Muscle layer of colon (tissue), 2 donors: ENCODE measurements around the gene NELL2.

Source experiments
- H3K27ac ChIP-seq: one replicate; pipeline ENCODE4 v1.7.0; 2013; ENCODE audit warnings: low read depth, mild to moderate bottlenecking, low read length, moderate library complexity
- H3K27me3 ChIP-seq, 2 donors: one replicate each; pipeline ENCODE4 v1.7.0; 2013; ENCODE audit warnings: low read length in 2 of 2, mild to moderate bottlenecking in 2 of 2; ENCODE audit not compliant: insufficient read depth in 2 of 2, control insufficient read depth in 1 of 2
- H3K36me3 ChIP-seq: one replicate; pipeline ENCODE4 v1.7.0; 2013; ENCODE audit warnings: mild to moderate bottlenecking, low read length; ENCODE audit not compliant: insufficient read depth
- H3K4me1 ChIP-seq: one replicate; pipeline ENCODE4 v1.7.0; 2013; ENCODE audit warnings: mild to moderate bottlenecking, low read length; ENCODE audit not compliant: insufficient read depth
- H3K4me3 ChIP-seq, 2 donors: one replicate each; pipeline ENCODE4 v1.7.0; 2013; ENCODE audit warnings: low read length in 2 of 2, low read depth in 1 of 2, mild to moderate bottlenecking in 1 of 2, moderate library complexity in 1 of 2
- H3K9ac ChIP-seq: one replicate; pipeline ENCODE4 v1.7.0; 2013; ENCODE audit warnings: low read length
- H3K9me3 ChIP-seq: one replicate; pipeline ENCODE4 v1.7.0; 2013; ENCODE audit warnings: mild to moderate bottlenecking, low read length
- donor health status: abdominal sarcoma.
- donor health status: Adenocarcinoma of cecum.

NELL2 gene

GRCh38 chr12:44677724-44678123 is 198.4 kb downstream of the NELL2 start:
- H3K9me3 ChIP-seq, result no peaks in the 10 kb centered on the region
- no peaks in the 10 kb centered on the region for H3K4me1 ChIP-seq
- no peak overlapping the region for H3K4me3 ChIP-seq
- no peak overlapping the region for H3K27ac ChIP-seq
- no peak overlapping the region for H3K9ac ChIP-seq
- no peaks in the 10 kb centered on the region for H3K27me3 ChIP-seq
- H3K36me3 ChIP-seq, result no peaks in the 10 kb centered on the region

DNA sequence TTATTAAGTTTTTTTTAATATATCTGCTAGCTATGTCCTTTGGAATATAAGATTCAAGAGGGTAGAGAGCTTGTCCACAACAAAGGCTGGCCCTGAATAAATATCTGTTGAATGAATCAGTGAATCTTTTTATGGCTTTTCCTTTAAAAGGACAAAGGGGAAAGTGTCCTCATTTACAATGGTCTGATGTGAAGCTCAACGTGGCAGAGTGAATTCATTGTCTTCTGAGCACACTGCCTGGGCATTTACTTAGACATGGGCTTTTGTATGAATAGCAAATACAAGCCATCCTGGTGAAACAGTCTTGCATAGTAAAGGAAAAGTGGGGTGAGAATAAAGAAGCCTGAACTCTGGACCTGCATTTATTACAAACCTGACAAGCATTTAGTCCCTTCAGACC is 201.2 kb downstream of the NELL2 start:
- Histone ChIP-seq H3K9me3 (no peaks in the 10 kb centered on the region), H3K4me3 (no peak overlapping the region), H3K4me1 (no peaks in the 10 kb centered on the region), H3K36me3 (no peaks in the 10 kb centered on the region), H3K27ac (no peak overlapping the region), H3K9ac (no peak overlapping the region), H3K27me3 (no peaks in the 10 kb centered on the region)

DNA sequence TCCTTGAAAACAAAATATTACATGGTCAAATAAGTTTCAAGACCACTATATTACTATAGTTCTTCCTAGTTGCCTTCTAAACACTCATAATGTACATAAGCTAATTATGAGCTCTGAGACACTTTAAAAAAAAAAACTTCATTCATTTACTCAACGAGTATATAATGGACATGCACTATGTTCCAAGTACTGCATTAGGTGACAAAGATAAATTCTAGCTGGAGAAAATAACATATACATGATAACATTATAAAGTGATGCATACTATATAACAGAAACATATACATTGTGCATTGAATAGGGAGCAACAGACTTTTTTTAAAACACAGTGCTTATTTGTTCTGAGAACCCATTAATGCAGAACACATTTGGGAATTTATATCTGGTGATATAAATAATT is 202.3 kb downstream of the NELL2 start:
- no peaks in the 10 kb centered on the region for H3K9me3 ChIP-seq
- no peaks in the 10 kb centered on the region for H3K4me1 ChIP-seq
- H3K4me3 ChIP-seq, result no peak overlapping the region
- H3K27me3 ChIP-seq, result no peaks in the 10 kb centered on the region
- no peak overlapping the region for H3K9ac ChIP-seq
- H3K27ac ChIP-seq, result no peak overlapping the region
- H3K36me3 ChIP-seq, result no peaks in the 10 kb centered on the region

DNA sequence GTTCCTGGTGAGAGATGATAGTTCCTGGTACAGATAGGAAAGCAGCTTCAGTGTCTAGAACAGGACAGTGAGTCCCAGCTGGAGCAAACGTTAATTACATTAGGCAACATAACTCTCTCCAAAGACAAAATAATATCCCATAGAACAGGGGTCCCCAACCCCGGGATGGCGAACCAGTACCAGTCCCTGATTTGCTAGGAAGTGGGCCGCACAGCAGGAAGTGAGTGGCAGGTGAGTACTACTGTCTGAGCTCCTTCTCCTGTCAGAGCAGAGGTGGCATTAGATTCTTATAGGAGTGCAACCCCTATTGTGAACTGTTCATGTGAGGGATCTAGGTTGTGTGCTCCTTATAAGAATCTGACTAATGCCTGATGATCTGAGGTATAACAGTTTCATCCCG is 204.1 kb downstream of the NELL2 start:
- H3K27me3 ChIP-seq, result no peaks in the 10 kb centered on the region
- no peaks in the 10 kb centered on the region for H3K36me3 ChIP-seq
- H3K4me3 ChIP-seq, result no peak overlapping the region
- no peaks in the 10 kb centered on the region for H3K4me1 ChIP-seq
- H3K9ac ChIP-seq, result no peak overlapping the region
- H3K9me3 ChIP-seq, result no peaks in the 10 kb centered on the region
- no peak overlapping the region for H3K27ac ChIP-seq

DNA sequence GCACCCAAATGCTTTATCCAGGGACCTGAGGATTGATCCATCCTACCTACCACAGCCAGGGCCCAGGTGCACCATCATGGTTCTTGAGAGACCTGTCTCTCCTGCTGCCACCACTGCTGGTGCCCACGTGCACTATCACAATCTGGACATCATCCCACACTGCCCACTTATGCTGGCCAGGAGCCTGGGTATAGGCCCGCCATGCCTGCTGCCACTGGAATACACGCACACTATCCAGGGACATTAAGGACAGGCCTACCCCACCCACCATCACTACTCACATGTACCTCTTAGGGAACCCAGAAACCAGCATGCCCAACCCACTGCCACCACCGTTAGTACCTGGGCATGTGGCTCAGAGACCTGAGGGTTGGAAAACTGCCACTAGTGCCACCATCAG is 207.7 kb downstream of the NELL2 start:
- Histone ChIP-seq H3K4me3 (no peak overlapping the region), H3K27me3 (no peaks in the 10 kb centered on the region), H3K9ac (no peak overlapping the region), H3K4me1 (no peaks in the 10 kb centered on the region), H3K9me3 (no peaks in the 10 kb centered on the region), H3K27ac (no peak overlapping the region), H3K36me3 (no peaks in the 10 kb centered on the region)

- H3K9me3 ChIP-seq, result no peaks in the 10 kb centered on the region
- no peaks in the 10 kb centered on the region for H3K27me3 ChIP-seq
- H3K9ac ChIP-seq, result no peak overlapping the region
- no peaks in the 10 kb centered on the region for H3K4me1 ChIP-seq
- no peak overlapping the region for H3K27ac ChIP-seq
- H3K4me3 ChIP-seq, result no peak overlapping the region
- no peaks in the 10 kb centered on the region for H3K36me3 ChIP-seq
These were observed 208.7 kb downstream of the NELL2 start for GRCh38 chr12:44667461-44667860.

DNA sequence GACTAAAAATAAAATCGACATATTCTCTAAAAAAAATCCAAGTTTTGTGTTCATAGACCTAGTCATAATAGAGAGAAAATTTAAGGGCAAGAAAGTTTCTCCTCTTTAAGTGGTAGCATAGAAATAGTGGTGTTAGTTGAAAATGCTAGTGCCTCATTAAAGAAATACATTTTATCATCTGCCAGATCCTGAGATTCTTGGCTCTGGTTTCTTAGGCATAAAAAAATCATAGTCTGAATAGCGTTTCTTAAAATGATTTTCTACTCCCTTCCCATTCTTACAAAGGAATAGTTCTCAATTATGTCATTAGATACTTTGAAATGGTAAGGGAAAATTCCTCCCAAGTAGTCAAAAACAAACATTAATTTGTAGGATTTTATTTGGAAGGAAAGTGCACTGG is 212.8 kb downstream of the NELL2 start:
- Histone ChIP-seq H3K4me1 (no peaks in the 10 kb centered on the region), H3K27me3 (no peaks in the 10 kb centered on the region), H3K9me3 (no peaks in the 10 kb centered on the region), H3K9ac (no peak overlapping the region), H3K36me3 (no peaks in the 10 kb centered on the region), H3K27ac (no peak overlapping the region), H3K4me3 (no peak overlapping the region)

DNA sequence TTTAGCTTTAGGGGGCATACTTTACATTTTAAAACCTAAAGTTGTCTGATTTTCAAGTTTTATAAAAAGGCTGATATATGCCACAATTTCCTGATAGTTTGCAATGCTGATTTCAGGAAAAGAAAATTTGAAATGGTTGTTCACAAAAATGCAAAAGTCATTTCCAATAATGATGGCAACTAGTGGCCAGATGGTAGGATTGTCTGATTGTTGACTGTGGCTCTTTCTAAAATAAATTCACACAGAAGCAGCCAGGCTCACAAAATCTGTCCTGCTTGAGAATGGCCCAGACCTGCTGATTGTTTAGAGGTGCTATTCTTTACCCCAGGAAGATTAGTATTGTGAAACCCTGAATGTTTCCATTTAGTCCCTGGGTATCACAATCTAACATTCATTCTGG is 220.3 kb downstream of the NELL2 start:
- no peaks in the 10 kb centered on the region for H3K36me3 ChIP-seq
- H3K27ac ChIP-seq, result no peak overlapping the region
- H3K4me1 ChIP-seq, result no peaks in the 10 kb centered on the region
- no peaks in the 10 kb centered on the region for H3K9me3 ChIP-seq
- H3K4me3 ChIP-seq, result no peak overlapping the region
- no peaks in the 10 kb centered on the region for H3K27me3 ChIP-seq
- no peak overlapping the region for H3K9ac ChIP-seq

DNA sequence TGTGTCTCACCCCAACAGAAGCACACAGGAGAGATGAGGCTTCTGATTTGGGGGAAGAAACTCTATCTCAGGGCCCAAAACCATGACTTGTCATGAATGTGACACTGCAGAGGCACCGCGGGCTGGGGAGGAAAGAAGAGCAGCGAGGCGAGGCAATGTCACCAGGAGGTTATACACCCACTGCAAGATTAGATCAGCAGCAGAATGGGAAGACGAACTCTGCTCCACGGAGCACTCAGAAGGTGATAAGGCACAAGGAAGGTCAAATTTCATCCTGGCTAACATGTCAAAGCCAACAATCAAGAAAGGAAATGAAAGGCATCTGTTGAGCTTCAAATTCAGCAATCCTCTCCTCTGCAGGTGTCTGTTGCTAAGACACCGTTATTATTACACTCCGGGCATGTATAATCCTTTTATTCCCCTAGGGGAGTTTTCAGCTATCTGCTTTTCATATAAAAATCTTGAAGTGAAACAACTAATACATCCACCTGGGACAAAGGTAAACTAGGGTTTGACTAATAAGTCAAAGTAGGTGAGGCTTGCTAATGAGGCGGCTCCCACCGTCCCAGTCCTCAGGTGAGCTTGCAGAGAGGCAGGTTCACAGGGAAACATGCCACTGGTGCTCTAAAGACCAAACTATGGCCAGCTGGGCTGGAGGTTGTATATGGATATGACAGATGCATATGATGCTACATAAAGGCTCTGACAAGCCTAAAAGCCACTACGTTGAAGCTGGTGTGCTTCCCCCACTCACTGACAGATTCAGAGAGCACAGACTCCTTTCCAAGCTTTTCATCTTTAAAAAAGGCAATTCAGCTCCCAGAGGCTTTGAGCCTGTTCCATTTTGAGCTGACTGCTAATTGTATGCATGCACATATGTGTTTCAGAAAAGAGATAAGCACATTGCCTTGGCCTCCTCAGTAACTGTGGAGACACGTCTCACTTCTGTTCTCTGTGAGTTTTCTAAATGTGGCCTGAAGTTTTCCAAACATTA is 221.2 kb downstream of the NELL2 start:
- no peaks in the 10 kb centered on the region for H3K4me1 ChIP-seq
- no peak overlapping the region for H3K4me3 ChIP-seq
- no peaks in the 10 kb centered on the region for H3K36me3 ChIP-seq
- no peaks in the 10 kb centered on the region for H3K27me3 ChIP-seq
- no peaks in the 10 kb centered on the region for H3K9me3 ChIP-seq
- H3K9ac ChIP-seq, result no peak overlapping the region
- H3K27ac ChIP-seq, result no peak overlapping the region

DNA sequence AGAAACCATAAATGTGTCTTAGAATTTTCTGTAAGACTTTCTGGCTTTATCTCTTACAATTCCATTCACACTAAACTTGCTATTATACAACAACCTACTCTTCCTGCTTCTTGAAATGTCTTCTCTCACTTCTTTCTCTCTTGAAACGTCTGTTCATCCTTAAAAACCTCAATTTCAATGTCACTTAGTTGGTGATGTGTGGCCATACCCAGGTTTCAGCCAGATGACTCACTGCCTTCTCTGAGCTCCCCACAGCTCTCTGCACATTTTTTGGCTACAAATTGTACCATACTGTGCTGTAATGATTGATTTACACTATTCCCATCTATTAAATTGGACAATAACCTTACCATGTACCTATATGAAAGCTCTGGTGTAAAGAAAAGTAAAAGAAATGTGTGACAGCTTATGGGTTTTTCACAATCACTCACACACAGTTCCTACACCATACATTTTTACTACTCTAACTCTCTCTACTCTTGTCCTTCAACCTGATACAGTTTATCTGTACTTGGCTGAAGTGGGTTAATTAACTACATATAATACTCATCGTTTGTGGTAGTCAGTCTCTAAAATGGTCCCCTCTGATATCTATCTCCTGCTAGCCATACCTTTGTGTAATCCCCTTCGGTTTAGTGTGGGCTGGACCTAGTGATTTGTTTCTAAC is 222.1 kb downstream of the NELL2 start:
- H3K27ac ChIP-seq, result no peak overlapping the region
- H3K4me3 ChIP-seq, result no peak overlapping the region
- H3K9me3 ChIP-seq, result no peaks in the 10 kb centered on the region

GRCh38 chr12:44649693-44650092 is 226.4 kb downstream of the NELL2 start:
- Histone ChIP-seq H3K27ac (no peak overlapping the region), H3K9me3 (no peaks in the 10 kb centered on the region), H3K4me1 (no peaks in the 10 kb centered on the region), H3K4me3 (no peak overlapping the region), H3K27me3 (no peaks in the 10 kb centered on the region), H3K9ac (no peak overlapping the region), H3K36me3 (no peaks in the 10 kb centered on the region)

More for the DNA sequence above, 222.1 kb downstream of the NELL2 start:
- no peak overlapping the region for H3K9ac ChIP-seq
- no peaks in the 10 kb centered on the region for H3K36me3 ChIP-seq
- no peaks in the 10 kb centered on the region for H3K27me3 ChIP-seq
- no peaks in the 10 kb centered on the region for H3K4me1 ChIP-seq
